Gastroesophageal sphincter (tissue), 3 donors: ENCODE results near the gene STK32C.
"Not testable (repeated sequence)": the region's sequence is repeated elsewhere in the genome, so short reads cannot be mapped to it uniquely, and the experiment has no call there.

Experiments
- CTCF ChIP-seq, 4 experiments: fragments of 200-600 bp in 2 of 4; fragments of 450-650 bp in 2 of 4; sonication (generic) in 1 of 4; IDR thresholded peaks; one replicate each; pipeline ENCODE4 v1.5.1; 2017 to 2019; ENCODE audit warnings: antibody characterized with exemption in 4 of 4, mild to moderate bottlenecking in 2 of 4, moderate library complexity in 2 of 4
- EP300 ChIP-seq: sonication (generic); formaldehyde crosslinking; IDR thresholded peaks from one replicate; pipeline ENCODE4 v1.6.1; 2017; ENCODE audit warnings: antibody characterized with exemption, mild to moderate bottlenecking

GRCh38 chr10:132220996-132221395, 86.8 kb downstream of the STK32C start:
- not testable (repeated sequence) for TF ChIP-seq CTCF (IDR thresholded peaks at IDR 0.05); EP300
